HT1080 (cell line): ENCODE results near the gene ARID5B. TPM values are rescaled to one million over a fixed set of nuclear protein-coding genes. Genes with fewer than 3 reads are reported as not detected.
A peak's percentile ranks its signal among the peaks of the same experiment; 100 is the strongest.

Experiments used
- DNase-seq: peaks from one replicate; pipeline ENCODE4 v3.0.0-alpha.2; 2015; ENCODE audit warnings: low read depth
- total RNA-seq: library from RNA; depleted of rRNA; stranded (reverse); fragments of >200 nt; shearing (Covaris generic); gene quantifications from 2 replicates; pipeline ENCODE4 v1.2.3, GENCODE V29; 2014

ARID5B gene
- total RNA-seq, 1 experiment from 2014 or later = 4.3 TPM

- DNase-seq = no peak
These were observed 184.3 kb downstream of the ARID5B start for GRCh38 chr10:62085821-62086220.

DNA sequence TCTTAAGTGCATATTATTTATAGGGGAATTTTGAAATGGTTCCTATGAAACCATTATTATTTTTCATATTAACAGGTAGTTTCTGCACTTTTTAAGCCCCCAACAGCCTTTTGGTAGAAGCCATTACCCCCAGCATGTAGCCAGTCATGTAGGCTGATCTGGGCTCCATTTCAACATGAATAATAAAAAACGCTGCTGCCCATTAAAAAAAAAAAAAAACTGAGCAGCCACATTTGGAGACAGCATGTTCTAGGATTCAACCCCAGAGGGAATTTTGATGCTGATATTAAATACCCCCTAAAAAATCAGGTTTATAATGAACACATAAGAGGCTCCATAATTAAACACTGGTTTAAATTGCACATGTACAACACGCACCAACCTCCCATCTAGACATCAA is 185.8 kb downstream of the ARID5B start:
- DNase-seq = no peak

- no peak for DNase-seq
These were observed 187.3 kb downstream of the ARID5B start for GRCh38 chr10:62088786-62089185.

DNA sequence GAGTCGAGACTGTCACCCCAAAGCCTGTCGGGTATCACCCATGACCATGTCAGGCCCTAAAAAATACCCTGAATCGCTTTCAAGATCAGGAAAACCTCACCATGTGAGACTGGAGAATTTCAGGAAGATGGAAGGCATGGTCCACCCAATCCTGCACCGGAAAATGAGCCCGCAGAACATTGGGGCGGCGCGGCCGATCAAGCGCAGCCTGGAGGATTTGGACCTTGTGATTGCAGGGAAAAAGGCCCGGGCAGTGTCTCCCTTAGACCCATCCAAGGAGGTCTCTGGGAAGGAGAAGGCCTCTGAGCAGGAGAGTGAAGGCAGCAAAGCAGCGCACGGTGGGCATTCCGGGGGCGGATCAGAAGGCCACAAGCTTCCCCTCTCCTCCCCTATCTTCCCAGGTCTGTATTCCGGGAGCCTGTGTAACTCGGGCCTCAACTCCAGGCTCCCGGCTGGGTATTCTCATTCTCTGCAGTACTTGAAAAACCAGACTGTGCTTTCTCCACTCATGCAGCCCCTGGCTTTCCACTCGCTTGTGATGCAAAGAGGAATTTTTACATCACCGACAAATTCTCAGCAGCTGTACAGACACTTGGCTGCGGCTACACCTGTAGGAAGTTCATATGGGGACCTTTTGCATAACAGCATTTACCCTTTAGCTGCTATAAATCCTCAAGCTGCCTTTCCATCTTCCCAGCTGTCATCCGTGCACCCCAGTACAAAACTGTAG is 191.0 kb downstream of the ARID5B start:
- DNase-seq = no peak

GRCh38 chr10:62093863-62094291 is 192.4 kb downstream of the ARID5B start:
- DNase-seq = peak; percentile 65

- peak; percentile 19 for DNase-seq
These were observed 194.0 kb downstream of the ARID5B start for GRCh38 chr10:62095181-62096122.

GRCh38 chr10:62096256-62096933 is 194.9 kb downstream of the ARID5B start:
- no peak for DNase-seq

DNA sequence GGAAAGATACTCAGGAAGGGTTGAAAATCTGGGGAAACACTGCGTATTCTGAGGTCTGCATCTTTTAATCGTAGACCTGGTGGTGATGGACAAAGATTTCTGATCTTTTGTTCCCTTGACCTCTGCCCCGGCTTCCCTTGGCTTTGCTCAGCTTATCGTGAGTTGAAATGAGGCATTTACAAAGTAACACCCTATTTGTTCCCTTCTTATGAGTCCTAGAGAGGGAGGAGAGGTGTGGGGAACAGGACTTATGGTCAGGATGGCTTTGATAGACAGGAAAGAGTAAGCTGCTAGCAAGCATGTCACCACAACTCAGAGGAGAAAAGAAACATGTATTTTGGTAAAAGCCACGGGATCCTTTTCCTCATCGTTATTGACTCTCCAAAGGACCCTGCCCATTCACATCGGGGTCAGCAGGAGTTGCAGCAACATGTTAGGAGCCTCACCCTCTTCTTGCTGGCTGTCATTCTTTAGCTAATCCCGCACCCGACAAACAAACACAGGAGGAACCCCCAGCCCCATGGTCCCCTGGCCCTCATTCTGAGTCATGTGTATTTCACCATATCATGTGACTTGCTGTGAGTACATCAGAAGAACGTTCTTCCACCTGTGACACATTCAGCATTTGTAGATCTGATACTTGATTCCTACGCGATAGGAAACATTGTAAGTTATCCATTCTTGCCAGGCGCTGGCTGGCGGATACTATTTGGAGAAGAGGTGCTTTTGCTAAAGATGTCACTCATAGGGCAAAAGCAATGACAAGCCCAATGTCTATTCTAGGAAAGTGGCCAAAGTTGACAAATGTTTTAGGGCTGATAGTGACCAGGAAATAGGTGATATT is 197.0 kb downstream of the ARID5B start:
- DNase-seq = no peak

DNA sequence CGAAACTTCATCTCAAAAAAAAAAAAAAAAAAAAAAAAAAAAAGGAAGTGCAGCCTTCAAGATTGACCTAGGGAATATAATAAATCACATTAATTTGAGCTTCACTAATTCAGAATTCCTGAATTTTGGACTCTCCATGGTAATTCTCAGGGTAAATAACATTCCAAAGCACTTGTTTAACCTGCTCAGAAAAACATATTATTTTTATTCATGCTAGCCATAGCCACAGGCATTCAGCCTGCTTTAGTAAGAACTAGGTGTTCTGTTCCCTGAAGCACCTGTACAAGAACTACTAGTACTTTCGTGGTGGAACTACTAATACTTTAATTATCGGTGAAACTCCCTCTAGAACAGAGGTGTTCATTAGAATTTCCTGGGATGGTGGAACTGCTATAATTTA is 197.8 kb downstream of the ARID5B start:
- no peak for DNase-seq

DNA sequence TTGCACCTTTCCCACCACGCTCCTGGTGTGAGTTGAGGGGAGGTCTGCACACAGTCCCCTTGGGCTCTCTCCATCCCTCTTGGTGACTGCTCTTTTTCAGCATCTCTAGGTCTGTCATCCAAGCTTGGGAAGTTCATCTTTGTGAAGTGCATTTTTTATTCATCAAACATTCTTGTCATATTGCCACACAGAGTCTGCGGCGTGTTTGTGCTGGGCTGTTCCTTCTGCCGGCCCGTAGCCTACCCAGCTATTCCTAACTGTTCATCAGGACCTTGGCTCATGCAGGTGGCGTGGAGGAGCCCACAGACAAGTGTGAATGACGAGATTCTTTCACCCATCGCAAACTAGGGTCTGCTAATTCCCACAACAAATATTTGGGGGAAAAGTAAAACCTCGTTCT is 202.4 kb downstream of the ARID5B start:
- no peak for DNase-seq

DNA sequence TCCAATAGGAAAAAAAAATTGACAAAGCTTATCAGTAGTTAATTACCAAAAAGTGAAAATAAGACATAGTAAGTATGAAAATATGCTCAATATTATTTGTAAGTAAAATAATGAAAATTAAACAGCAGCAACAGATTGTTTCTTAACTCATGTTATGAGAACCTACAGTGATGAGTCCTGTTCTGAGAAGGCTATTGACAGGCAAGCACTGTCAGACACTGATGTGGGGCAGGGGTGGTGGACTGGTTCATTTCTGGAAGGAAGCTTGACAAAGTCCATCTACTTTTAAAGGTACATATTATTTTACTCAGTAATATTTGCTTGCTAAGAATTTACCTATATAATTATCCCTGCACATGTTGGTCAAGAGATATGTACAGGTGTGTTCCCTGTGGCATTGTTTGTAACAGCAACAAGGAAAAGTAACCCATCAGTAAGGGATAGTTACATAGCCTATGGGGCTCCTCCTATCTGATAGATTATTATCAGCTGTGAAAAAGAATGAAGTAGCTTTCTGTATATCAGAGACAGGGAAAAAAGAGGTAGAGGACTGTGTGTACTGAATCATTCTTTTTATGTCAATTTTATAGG is 205.5 kb downstream of the ARID5B start:
- DNase-seq = no peak

DNA sequence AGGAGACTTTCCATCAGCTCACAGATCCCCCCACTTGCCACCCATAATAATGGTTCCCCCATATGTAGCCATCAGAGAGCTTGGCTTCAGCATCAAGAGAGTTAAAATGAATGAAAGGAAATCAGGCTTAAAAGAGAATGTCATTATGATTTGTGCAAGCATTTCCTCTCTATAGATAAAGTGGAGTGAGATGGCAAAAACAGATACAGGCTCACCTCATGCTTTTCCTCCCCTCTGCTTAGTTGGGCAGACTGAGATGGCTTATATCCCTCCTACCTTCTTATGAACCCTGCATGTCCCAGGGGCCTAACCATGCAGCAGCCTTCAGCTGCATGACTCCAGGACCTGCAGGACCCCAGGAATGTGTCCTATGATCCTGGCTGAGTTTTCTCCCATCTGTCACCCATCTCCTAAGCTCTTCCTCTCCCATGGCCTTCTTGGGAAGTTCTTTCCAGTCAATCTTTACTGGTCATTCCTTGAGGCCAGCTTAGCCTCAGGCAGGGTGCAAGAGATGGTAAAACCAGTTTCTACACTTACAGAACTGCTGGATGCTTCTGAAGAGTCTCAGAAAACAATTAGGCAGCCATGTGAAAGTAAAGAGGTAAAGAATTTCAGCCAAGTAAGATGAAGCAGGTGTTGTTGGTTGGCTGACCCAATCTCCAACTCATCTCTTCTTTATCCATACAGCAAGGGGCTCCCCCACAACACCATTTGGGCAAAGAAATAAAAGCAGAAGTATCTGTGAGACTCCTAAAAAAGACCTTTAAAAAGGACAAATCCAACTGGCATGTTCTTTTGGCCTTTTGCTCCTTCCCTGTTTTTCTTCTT is 207.5 kb downstream of the ARID5B start:
- DNase-seq = no peak

GRCh38 chr10:62109587-62110293 is 208.2 kb downstream of the ARID5B start:
- no peak for DNase-seq

GRCh38 chr10:62112300-62112699 is 210.8 kb downstream of the ARID5B start:
- DNase-seq = no peak

DNA sequence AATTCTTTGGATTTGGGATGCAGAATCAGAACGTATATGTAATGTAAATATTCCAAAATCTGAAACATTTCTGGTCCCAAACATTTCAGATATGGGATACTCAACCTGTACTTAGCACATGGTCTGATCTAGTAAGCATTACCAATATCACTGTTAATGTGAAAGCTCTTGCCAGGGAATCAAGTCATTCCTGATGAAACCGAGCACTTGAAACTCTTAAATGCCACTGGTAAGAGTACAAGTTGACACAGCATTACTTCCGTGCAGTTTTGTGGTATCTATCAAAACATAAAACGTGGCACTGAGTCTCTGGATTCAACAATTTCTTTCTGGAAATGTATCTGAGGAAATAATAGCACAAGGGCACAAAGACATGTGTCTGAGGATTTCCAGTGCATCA is 211.5 kb downstream of the ARID5B start:
- no peak for DNase-seq

DNA sequence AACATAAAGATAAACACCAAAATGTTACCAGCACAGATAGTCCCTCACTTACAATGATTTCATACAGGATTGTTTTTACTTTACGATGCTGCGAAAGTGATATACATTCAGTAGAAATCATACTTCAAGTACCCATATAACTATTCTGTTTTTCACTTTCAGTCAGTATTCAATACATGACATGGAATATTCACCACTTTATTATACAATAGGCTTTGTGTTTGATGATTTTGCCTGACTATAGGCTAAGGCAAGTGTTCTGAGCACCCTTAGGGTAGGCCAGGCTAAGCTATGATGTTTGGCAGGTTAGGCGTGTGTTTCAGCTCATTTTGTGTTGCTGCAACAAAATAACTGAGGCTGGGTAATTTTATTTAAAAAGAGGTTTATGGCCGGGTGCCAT is 212.2 kb downstream of the ARID5B start:
- DNase-seq = no peak

GRCh38 chr10:62115321-62115720 is 213.8 kb downstream of the ARID5B start:
- no peak for DNase-seq

DNA sequence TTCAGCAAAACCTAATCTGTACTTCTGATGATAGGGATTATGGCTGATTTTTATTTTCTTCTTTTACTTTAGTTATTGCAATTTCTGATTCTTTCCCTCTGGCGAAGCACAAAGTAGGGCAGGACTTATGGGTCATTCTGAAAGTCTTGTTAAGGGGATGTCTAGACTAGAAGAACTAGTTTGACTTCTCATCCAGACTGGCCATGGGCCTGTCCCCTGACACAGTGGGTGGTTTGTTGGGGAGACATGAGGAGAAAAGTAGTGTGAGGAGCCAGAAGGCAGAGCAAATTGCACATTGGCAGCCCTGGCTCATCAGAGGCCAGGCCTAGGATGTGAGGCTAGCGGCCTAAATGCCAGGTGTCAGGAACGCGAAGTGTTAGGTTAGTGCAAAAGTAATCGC is 214.3 kb downstream of the ARID5B start:
- no peak for DNase-seq

- DNase-seq = no peak
These were observed 215.4 kb downstream of the ARID5B start for GRCh38 chr10:62116896-62117295.
